Renal pelvis (tissue), 12 donors: ENCODE results near the gene TIMM22. TPM values are rescaled to one million over a fixed set of nuclear protein-coding genes. Genes with fewer than 3 reads are reported as not detected.
A peak's percentile ranks its signal among the peaks of the same experiment; 100 is the strongest.
"Not testable (repeated sequence)": the region's sequence is repeated elsewhere in the genome, so short reads cannot be mapped to it uniquely, and the experiment has no call there.

Source experiments
- DNase-seq: peaks from one replicate; pipeline ENCODE4 v3.0.0-alpha.2; 2013
- long read RNA-seq, 16 experiments: transcript quantifications; one replicate each; lab custom pipeline, GENCODE V29; 2026
- polyA plus RNA-seq, 3 donors: library from polyadenylated mRNA; unstranded; fragments of 120-200 nt; gene quantifications; one replicate each; pipeline ENCODE4 v1.2.1, GENCODE V29; 2013; ENCODE audit not compliant: insufficient read length in 3 of 3

Gene TIMM22
- polyA plus RNA-seq: 10 to 100 TPM; 14.3 to 16.0 (median 15.2) TPM
- long read RNA-seq, donor 1, transcript TIMM22-201 (4 exons, 3,194 nt): major isoform, 15 of 21 reads
- long read RNA-seq, donor 1, partial matches to known transcripts: 6 of 21 reads
- long read RNA-seq, donor 1, other reads (novel, unspliced or antisense): 0 of 21 reads
- long read RNA-seq, donor 2, transcript TIMM22-201 (4 exons, 3,194 nt): major isoform, 23 of 23 reads
- long read RNA-seq, donor 2, partial matches to known transcripts: 0 of 23 reads
- long read RNA-seq, donor 2, other reads (novel, unspliced or antisense): 0 of 23 reads
- long read RNA-seq, donor 3, transcript TIMM22-201 (4 exons, 3,194 nt): major isoform, 28 of 37 reads
- long read RNA-seq, donor 3, partial matches to known transcripts: 9 of 37 reads
- long read RNA-seq, donor 3, other reads (novel, unspliced or antisense): 0 of 37 reads
- long read RNA-seq, donor 4, transcript TIMM22-201 (4 exons, 3,194 nt): major isoform, 28 of 41 reads
- long read RNA-seq, donor 4, partial matches to known transcripts: 13 of 41 reads
- long read RNA-seq, donor 4, other reads (novel, unspliced or antisense): 0 of 41 reads
- long read RNA-seq, donor 5, transcript TIMM22-201 (4 exons, 3,194 nt): major isoform, 9 of 9 reads
- long read RNA-seq, donor 5, partial matches to known transcripts: 0 of 9 reads
- long read RNA-seq, donor 5, other reads (novel, unspliced or antisense): 0 of 9 reads
- long read RNA-seq, donor 6, transcript TIMM22-201 (4 exons, 3,194 nt): major isoform, 15 of 15 reads
- long read RNA-seq, donor 6, partial matches to known transcripts: 0 of 15 reads
- long read RNA-seq, donor 6, other reads (novel, unspliced or antisense): 0 of 15 reads
- long read RNA-seq, donor 7, transcript TIMM22-201 (4 exons, 3,194 nt): major isoform, 24 of 34 reads
- long read RNA-seq, donor 7, partial matches to known transcripts: 10 of 34 reads
- long read RNA-seq, donor 7, other reads (novel, unspliced or antisense): 0 of 34 reads
- long read RNA-seq, donor 8, transcript TIMM22-201 (4 exons, 3,194 nt): major isoform, 6 of 6 reads
- long read RNA-seq, donor 8, partial matches to known transcripts: 0 of 6 reads
- long read RNA-seq, donor 8, other reads (novel, unspliced or antisense): 0 of 6 reads
- long read RNA-seq, donor 9, transcript TIMM22-201 (4 exons, 3,194 nt): major isoform, 24 of 48 reads
- long read RNA-seq, donor 9, partial matches to known transcripts: 24 of 48 reads
- long read RNA-seq, donor 9, other reads (novel, unspliced or antisense): 0 of 48 reads
- long read RNA-seq, donor 10, transcript TIMM22-201 (4 exons, 3,194 nt): major isoform, 25 of 44 reads
- long read RNA-seq, donor 10, partial matches to known transcripts: 19 of 44 reads
- long read RNA-seq, donor 10, other reads (novel, unspliced or antisense): 0 of 44 reads
- long read RNA-seq, donor 11, transcript TIMM22-201 (4 exons, 3,194 nt): major isoform, 18 of 18 reads
- long read RNA-seq, donor 11, partial matches to known transcripts: 0 of 18 reads
- long read RNA-seq, donor 11, other reads (novel, unspliced or antisense): 0 of 18 reads
- long read RNA-seq, donor 12, transcript TIMM22-201 (4 exons, 3,194 nt): major isoform, 28 of 37 reads
- long read RNA-seq, donor 12, partial matches to known transcripts: 9 of 37 reads
- long read RNA-seq, donor 12, other reads (novel, unspliced or antisense): 0 of 37 reads
- long read RNA-seq, donor 13, transcript TIMM22-201 (4 exons, 3,194 nt): major isoform, 8 of 8 reads
- long read RNA-seq, donor 13, partial matches to known transcripts: 0 of 8 reads
- long read RNA-seq, donor 13, other reads (novel, unspliced or antisense): 0 of 8 reads
- long read RNA-seq, donor 14: 0 reads
- long read RNA-seq, donor 15: 0 reads
- long read RNA-seq, donor 16, transcript TIMM22-201 (4 exons, 3,194 nt): major isoform, 23 of 37 reads
- long read RNA-seq, donor 16, partial matches to known transcripts: 14 of 37 reads
- long read RNA-seq, donor 16, other reads (novel, unspliced or antisense): 0 of 37 reads

DNA sequence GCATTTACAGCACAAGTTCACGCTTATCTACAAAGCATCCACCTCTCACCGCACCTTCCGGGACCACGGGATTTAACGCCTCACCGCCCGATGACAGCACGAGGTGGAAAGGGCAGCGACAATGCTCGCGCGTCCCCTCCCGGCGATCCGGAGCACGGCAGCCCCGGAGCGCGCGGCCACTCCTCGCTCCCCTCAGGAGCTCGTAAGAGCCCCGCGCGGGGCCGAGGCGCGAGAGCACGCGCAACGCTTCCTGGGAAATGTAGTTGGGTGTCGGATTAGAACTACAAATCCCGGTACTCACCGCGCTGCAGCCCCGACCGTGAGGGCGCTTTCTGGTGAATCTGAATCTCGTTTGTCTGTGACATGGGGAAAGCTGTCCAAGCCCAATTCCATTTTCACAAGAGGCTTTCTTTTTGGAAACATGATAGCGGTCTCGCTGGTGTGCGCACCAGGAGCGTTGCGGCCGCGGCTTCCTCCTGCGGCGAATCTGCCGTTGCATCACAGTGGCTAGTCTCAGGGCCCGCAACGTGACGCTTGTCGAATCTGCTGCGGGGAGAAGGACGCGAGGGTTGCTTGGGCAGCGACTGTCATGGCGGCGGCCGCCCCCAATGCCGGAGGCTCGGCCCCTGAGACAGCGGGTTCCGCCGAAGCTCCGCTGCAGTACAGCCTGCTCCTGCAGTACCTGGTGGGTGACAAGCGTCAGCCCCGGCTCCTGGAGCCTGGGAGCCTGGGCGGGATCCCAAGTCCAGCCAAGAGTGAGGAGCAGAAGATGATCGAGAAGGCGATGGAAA lies at the start of gene TIMM22:
TSS of gene TIMM22 (plus strand) at position 576 of the 791 bp plus-strand sequence. CDS start at position 590, 14 bp downstream.
- DNase-seq: peak; percentile 98

DNA sequence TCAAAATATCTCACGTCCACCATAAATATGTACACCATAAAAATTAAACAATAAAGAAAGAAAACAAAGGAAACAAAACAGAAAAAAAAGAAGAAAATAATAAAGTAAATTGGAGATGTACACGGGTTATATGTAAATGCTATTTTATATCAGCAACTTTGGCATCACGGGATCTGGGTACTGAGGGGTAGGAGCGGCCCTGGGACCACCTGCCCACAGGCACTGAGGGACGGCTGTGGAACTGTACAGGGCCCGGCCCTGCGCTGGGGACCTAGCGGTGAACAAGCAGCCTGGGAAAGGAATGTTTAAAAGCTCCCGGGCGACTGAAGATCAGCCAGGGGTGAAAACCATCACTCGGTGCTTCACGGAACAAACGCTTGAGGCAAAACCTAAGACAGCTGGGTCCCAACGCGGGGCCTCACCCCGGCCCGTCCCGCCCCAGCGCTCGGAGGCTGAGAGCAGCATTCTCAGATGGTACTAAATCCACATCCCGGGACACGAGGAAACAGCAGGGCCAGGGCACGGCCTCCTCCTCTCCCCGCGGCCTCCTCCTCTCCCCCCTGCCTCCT lies 48.6 kb upstream of the TIMM22 start:
- DNase-seq: no peak

DNA sequence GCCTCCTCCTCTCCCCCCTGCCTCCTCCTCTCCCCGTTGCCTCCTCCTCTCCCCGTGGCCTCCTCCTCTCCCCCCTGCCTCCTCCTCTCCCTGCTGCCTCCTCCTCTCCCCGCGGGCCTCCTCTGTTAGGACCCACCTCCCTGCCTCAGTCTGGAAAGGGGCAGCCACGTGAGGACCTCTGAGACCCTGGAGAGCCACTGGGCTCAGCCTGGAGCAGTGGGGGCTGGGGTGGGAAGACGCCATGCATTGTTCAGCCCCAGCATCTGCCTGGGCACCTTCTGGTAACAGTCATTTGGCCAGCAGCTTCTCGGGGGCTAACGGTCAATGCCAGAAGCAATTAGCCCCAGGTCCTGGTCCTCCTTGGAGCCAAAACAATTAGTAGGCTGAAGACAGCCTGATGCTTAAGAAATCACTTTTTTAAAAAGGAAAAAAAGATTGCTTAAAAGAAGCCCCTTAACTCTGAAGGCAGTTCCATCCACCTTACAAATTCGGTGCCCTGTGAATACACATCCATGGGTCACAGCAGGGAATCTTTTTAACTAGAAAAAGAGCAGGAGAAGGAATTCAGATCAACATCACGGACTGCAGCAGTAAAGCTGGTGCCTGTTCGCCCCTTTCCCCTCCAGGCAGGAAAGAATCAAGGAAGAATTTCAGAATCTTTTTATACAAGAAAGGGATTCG lies 47.2 kb upstream of the TIMM22 start:
- DNase-seq: no peak

DNA sequence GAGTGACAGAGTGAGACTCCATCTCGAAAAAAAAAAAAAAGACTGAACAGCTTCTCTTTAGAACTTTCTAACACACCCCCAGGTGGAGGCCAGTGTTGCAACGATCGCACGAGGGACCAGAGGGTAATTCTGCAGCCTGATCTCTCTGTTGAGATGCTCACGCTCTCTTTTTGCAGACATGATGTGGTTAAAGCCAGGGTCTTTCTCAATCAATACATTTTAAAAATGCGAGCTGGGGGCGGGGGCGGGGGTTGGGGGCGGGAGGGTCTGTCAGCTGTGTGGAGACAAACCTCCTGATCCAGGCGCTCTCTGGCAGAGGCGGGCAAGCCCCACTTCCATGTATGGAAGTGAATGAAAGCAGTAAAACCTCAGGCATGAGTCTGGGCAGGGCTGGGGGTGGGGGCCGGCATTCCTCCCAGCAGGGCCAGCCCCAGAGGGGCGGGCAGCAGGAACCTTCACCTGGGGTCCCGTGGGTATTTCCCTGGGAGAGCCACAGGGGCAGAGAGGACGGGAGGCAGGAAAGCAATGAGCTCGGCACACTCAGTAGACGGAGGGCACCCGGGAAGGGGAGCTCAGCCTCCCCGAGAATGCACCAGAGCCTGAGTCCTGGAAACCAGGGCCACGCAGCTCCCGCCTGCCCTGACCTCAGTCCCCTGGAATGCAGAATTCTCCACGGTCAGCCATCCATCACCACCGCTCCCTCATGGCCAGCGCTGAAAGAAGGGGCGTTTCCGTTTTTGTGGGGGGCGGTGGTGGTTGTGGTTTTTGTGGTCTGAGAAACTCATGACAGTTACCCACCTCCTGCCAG lies 45.4 kb upstream of the TIMM22 start:
- DNase-seq: peak; percentile 89

DNA sequence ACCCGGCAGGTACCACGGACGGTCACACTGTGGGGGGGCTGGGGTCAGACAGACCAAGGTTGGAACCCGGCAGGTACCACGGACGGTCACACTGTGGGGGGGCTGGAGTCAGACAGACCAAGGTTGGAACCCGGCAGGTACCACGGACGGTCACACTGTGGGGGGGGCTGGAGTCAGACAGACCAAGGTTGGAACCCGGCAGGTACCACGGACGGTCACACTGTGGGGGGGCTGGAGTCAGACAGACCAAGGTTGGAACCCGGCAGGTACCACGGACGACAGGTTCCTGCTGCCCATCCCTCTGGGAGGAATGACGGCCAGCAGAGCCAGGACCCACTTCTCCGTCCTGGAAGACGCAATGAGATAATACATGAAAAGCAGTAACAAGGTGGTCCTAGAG lies 44.3 kb upstream of the TIMM22 start:
- not testable (repeated sequence) for DNase-seq

DNA sequence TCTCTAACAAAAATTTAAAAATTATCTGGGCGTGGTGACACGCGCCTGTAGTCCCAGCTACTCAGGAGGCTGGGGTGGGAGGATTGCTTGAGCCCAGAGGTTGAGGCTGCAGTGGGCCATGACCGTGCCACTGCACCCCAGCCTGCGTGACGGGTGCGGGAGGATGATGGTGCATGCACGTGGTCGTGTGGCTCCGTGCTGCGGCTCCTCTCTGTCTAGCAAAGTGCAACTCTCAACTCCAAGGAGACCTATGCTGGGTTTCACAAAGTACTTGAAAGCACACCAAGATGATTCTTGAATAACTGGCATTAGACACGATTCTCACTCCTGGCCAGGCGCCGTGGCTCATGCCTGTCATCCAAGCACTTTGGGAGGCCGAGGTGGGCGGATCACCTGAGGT lies 43.2 kb upstream of the TIMM22 start:
- no peak for DNase-seq

DNA sequence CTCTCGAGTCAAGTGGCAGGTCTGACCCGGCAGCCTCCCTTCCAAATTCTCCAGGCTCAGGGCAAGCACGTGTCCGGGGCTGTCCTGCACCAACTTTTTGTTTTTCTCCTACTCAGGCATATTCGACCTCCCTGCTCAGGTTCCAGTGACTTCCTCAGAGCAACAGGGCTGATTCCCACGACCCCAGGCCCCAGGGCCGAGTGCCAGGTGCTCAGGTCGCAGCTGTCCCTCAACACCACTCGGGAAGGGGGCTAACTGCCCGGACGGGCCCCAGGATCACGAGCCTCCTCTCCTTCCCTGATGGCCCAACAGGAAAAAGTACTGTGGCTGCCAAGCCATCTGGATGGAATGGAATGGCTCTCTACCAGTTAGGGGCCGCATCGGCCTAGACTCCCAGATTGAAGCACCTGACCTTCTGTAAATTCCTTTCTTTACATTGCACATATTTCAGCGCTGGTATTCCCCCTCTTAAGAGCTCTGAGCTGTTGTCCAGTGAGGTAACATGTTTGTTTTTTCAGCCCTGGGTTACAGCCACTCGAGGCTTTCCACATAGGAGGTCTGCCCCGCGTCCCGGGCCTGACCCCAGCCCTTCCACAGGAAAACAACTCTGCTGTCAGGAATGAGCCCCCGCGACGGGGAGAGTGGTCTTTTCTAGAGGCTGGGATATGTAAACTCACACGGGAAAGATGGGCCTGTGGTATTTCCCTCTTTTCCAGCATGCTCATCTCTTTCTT lies 42.3 kb upstream of the TIMM22 start:
- no peak for DNase-seq

DNA sequence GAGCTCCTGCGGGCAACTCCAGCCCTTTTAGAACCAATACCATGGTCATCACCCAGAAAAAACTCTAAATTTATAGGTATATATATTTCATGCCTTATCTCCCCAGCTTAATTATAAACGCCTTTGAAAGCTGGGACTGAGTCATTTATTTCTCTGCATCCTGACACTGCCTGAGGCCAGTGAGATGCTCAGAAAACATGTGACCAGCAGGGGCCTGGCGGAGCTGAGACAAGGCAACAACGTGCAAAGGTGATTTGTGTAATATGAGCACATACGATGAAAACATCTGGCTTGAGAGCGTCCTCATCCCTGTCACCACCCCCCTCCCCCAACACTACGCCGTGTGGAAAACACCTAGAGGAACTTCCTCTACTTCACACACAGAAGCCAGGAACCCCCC lies 40.0 kb upstream of the TIMM22 start:
- DNase-seq: no peak

DNA sequence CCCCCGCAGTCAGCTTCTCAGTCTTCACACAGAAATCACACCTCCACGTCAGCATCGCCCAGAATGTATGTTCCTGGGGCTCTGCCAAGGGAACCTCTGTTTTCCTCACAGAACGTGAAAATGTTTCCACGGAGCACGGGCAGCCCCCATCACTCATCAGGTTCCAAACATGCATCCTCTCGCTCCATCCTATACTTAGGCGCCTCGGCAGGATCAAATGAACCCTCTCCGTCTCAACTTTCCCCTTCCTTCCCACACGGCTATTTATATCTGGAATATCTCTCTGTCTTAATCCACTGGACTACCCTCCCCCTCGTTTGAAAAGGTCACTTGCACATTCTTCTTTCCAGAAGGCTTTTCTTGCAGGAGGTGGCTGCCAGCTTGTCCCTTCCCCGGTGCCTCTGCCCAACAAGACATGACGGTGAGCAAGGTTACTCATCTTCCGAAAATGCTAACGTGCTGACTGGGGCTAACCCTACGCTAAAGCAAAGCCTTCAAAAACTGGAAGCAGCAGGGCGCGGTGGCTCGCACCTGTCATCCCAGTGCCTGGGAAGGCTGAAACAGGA lies 39.0 kb upstream of the TIMM22 start:
- DNase-seq: no peak

DNA sequence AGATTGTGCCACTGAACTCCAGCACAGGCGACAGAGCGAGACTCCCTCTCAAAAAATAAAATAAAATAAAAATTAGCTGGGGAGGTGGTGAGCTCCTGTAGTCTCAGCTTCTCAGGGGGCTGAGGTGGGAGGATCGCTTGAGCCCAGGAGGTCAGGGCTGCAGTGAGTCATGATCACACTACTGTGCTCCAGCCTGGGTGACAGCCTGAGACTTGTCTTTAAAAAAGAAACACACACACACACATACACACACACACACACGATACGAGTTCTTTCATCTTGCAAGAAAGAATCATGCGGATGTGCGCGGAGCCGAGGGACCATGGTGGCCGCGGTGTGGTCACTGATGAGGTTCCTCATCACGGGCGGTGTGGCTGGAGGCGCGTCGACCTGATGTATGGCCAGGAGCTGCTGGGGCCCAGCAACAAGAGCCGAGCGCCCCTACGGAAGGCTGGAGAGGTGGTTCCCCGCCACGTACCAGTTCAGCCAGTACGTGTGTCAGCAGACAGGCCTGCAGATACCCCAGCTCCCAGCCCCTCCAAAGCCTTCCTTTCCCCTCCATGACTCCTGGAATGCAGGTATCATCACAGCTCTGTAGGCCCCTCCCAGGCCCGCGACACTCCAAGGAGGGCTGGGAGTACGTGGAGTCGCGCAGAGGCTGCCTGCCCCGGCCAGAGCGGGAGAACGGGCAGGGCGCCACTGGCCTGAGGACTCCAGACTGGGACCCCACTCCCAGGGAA lies 38.0 kb upstream of the TIMM22 start:
- no peak for DNase-seq

DNA sequence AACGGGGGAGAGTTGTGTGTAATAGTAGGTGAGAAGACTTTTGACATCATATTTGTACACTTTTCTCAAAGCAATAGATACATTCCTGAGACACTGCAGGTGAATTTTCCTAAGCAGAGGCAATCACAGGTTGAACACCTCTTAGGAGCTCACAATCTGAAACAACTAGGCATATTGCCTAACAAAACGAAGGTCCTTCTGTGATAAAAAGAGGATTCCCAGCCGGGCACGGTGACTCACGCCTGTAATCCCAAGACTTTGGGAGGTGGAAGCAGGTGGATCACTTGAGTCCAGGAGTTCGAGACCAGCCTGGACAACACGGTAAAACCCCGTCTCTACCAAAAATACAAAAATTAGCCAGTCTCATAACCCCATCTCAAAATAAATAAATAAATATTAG lies 34.8 kb upstream of the TIMM22 start:
- DNase-seq: no peak

DNA sequence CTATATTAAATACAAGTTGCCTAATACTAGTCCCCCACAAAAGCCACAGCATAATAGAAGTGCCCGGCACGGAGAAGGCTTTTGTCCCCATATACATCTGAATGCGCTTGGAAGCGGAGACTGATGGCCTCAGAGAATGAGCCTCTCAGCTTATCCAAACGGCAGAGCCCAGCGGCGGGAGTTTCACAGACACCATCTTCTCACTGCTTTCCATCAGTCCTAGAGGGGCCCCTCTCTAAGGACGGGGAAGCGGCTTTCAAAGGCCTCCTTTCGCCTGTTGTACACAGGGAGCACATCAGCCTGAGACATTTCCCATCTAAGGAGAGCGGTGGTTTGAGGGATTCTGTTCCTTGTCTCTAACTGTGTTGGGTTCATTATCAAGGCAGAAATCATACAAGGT lies 34.3 kb upstream of the TIMM22 start:
- no peak for DNase-seq

DNA sequence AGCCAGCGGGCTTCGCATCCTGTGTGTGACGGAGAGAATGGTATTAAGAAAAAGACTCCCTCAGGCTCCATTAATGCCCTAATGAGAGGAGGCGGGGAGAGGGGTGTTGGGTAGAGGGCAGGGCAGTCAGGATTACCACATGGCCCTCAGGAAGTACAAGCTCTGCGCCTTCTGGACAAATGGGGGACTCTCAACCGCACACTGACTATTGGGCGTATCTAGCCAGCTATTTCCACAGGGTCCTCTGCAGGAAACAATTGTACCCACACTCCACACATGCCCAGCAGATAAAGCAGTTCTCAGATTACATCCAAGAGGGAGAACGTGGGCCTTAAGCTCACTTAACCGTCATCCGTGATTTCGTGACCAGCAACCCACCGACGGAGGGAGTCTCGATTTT lies 32.1 kb upstream of the TIMM22 start:
- no peak for DNase-seq

DNA sequence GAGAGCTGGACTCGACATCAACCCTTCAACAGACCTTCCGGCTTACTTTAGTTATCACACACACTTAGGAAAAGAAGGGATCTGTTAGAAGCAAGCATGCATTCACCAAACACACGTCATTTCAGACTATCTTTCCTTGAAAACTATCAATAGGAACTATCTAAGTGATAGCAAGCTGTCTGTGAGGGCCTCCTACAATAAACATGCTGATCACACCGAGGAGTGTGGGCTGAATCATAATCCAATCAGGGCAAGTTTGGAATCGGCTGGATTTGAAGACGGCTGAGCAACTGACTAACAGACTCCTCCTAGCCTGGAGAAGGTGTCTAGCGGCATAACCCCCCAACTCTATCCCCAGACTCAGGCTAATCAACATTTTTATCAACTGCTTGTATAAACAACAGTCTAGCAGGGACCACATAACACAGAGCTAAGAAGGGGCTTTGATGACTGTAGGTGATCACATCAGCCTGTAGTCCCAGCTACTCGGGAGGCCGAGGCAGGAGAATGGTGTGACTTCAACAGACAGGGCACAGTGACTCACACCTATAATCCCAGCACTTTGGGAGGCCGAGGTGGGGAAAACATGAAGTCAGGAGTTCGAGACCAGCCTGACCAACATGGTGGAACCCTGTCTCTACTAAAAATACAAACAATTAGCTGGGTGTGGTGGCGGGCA lies 31.5 kb upstream of the TIMM22 start:
- DNase-seq: no peak

DNA sequence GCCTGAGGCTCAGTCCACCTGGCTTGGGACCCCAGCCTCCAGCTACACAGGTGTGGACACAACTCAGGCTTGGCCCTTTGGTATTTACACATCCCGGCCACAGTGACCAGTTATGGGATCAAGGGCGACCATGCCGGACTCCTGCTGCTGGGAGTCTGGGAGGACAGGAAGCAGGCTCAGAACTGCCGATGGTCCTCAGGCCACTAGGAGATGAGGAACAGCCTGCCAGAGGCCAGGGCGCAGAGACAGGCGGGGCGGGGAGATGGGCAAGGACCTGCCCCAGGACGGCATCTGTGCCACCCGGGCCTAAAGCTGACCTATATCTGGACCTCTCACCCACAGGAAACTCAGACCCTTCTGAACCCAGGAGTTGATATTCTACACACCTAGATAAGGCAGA lies 29.8 kb upstream of the TIMM22 start:
- no peak for DNase-seq
